Embryonic facial prominence (tissue), 1 donor: ENCODE data around the gene DSCAM.

ENCODE experiments used
- DNase-seq: peaks from one replicate; pipeline ENCODE4 v3.0.0-alpha.2; 2016; ENCODE audit errors: extremely low spot score

DSCAM gene

DNA sequence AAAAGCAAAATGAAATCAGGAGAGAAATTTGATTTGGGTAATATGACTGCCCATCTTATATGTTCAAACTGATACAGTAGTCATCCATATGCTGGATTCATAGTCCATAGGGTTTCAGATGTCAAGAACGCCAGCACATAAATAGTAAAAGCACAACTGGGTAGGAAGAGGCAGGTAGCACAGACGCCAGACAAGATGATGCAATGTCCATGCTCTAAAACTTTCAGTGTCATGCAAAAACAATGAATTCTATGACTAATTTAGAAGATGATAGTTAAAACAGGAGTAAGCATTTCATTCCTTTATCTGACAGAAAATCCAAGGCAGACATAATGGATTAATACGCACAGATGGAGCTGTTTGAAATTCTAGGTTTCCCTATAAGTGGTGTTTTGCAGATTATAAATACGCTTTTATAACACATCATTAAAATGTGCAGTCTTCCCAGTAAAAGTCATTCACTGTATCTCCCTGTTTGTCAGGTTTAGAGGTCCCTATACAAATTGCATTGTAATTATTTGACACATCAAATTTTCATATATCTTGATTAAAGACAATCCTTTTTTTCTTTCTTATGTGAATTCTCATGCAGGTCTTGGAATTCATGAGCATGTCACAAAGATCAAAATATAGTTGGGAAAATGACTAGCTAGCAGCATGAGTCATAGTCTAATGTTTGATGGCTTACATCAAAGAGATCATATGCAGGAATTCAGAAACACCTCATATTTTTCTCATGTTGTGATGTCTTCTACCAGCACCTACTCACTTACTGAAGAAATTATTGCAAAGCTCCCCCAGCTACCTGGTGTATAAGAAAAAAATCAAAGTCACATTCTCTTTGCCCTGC, 139.9 kb downstream of the DSCAM start:
- no peak for DNase-seq

DNA sequence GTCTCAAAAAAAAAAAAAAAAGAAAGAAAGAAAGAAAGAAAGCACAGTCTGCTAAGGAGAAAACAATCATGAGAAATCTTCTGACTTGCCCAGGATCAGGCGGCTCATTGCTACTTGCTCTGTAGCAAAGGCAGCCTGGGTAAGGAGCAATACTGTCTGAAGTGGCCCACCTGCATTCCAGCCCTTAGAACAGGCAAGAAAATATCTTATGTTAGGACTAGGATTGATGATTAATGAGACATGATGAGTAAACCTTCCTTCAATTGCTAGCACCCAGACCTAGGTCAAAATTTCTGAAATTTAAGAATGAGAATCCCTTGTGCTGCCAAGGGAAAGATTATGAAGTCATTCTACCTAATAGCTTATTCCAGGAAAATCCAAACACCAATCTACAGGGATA, 140.8 kb downstream of the DSCAM start:
- no peak for DNase-seq

- no peak for DNase-seq
Observed at GRCh38 chr21:40704141-40704540, 142.8 kb downstream of the DSCAM start.

DNA sequence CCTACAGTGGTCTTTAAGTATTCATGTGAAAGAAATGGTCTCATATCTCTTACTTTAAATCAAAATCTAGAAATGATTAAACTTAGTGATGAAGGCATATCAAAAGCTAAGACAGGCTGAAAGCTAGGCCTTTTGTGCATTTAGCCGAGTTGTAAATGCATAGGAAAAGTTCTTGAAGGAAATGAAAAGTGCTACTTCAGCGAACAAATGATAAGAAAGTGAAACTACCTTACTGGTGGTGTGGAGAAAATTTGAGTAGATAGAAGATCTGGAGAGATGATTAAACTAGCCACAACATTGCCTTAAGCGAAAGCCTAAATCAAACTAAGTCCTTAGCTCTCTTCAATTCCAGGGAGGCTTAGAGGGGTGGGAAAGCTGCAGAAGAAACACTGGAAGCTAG, 147.6 kb downstream of the DSCAM start:
- DNase-seq = no peak

DNA sequence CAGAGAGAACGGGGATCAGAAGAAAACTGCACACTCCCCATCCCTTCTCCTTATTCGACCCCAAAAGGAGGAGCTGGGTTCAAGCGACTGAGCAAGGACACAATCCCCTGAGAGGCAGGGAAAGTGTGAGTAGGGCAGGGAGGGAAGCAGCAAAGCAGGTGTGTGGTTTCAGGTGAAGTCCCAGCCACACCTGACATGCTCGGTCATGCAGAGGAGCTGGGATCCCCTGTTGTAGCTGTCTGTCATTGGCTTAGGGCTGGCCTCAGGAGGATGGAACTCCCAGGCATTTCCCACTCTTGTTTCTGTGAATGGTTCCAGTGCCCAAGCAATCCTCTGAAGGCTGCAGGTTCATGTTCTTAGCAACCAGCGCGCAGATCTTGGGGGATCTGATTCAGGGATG, 150.7 kb downstream of the DSCAM start:
- DNase-seq = no peak

DNA sequence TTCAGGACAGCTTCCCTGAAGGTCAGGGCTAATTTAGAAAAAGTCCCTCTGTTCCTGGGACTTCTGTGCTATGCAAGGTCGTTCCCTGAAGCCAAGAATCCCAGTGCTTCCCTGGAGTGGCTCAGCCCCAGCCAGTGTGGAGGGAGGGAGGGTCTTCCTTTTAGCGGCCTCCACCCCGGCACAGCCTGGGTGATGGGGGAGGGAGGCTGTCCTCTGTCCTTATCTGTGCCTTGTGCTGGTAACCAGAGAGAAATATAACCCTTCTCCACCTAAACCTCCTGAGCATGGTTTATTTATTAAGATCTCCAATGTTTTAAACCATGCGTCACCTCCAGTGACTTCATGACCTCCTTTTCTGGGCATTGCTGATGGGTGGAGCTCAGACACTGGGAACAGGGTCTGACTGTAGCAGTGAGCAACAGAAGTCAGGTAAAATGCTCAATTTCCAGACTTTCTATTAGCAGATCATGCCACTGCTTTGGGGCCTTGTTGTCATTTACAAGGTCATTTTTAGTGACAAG, 157.1 kb downstream of the DSCAM start:
- no peak for DNase-seq

GRCh38 chr21:40689217-40689616, 157.7 kb downstream of the DSCAM start:
- no peak for DNase-seq

- no peak for DNase-seq
Observed at GRCh38 chr21:40688106-40688864, 158.7 kb downstream of the DSCAM start.

- no peak for DNase-seq
Observed at GRCh38 chr21:40687625-40688024, 159.3 kb downstream of the DSCAM start.

DNA sequence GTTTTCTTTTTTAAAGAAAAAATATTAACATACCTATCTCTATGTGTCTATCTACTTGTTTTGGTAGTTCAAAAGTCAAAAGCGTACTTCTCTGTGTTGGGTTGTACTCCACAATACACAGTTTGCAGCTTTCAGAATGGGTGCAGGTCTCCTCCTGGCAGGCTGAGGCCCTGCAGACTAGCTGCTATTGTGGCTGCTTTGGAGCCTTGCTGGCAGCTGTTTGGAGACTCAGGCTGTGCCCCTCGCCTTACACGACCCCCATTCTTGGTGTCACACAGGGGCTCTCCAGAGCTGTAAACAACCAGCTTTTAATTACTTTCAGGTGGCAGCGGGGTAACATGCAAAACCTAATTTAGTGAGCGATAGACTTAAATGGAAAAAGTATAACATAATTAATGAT, 160.4 kb downstream of the DSCAM start:
- DNase-seq = no peak

- DNase-seq = no peak
Observed at GRCh38 chr21:40685141-40685540, 161.8 kb downstream of the DSCAM start.

GRCh38 chr21:40684726-40685125, 162.2 kb downstream of the DSCAM start:
- DNase-seq = no peak

GRCh38 chr21:40683349-40683748, 163.6 kb downstream of the DSCAM start:
- DNase-seq = no peak

GRCh38 chr21:40681164-40681859, 165.6 kb downstream of the DSCAM start:
- no peak for DNase-seq

DNA sequence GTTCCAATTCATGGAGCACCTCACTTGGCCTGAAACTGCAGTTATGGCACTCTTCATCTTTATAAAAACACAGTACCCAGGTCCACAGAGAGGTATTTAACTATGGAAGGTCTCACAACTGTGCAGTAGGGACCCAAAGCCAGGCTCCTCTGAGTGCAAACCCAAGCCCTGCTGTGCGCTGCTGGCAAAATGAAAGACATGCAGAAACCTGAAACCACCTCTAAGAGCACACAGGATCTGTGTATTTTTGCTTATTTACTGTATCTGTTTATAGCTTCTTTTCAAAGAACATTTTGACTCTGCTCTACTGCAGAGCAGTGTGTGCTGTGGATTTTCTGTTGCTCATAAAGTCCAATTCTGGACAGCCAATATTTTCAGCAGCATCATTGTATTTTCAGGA, 166.6 kb downstream of the DSCAM start:
- no peak for DNase-seq

DNA sequence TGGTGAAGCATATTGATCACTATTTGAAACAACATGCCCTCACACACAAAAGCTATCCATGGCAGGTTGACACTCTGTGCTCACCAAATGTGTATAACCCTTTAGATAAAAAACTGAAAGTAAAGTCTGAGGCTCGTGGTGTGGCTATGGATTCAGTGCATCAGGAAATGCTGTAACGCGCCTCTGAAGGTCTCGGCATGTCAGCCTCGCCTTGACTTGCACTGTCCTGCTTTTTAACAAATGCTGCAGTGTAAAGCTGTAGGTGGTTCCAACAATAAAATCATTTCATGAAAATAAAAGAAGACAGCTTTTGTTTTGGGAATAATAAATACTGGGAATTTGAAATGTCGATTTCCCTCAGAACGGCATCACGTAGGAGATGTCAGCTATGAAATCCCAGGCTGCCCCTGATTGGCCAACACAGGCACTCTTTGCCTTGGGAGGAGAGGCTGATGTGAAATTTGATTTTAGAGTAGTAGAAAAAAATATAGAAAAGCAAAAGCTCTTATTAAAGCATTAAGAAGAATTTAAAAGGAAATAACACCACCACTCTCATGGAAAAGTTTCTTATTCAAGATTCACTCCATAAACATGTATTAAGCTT, 168.2 kb downstream of the DSCAM start:
- no peak for DNase-seq

DNA sequence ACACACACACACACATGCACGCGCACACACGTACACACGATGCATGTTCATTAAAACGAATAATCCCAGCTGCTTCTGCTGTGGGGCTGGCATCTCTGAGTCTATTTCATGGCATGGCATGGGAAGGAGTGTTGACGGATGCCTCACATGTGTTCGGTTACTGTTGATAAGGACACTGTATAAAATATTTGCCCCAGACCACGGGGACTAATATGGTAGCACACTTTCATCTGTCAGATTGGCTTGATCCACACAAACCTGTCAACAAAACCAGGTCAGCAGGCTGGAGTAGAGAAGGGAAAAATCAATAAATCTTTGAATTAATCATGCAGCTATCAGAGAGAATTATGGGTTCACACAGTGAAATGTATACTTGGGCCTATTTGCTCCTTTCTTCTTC, 171.9 kb downstream of the DSCAM start:
- DNase-seq = no peak

DNA sequence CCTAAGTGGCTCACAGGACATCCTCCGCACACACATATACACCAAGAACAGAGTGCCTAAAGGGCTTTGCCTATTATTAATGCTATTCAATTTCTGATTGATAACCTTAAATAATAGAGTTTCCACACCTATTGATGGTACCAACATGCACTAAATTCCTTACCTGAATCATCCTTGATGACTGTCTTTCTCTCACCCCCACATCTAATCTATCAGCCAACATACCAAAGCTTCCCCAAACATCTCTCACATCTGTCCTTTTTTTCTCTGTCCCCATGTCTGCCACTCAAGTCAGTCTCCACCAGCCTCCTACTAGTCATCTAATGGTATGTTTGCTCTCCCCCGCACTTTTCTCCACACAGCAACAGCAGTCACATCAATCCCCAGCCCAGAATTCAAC, 174.4 kb downstream of the DSCAM start:
- no peak for DNase-seq

GRCh38 chr21:40671716-40672115, 175.2 kb downstream of the DSCAM start:
- no peak for DNase-seq

DNA sequence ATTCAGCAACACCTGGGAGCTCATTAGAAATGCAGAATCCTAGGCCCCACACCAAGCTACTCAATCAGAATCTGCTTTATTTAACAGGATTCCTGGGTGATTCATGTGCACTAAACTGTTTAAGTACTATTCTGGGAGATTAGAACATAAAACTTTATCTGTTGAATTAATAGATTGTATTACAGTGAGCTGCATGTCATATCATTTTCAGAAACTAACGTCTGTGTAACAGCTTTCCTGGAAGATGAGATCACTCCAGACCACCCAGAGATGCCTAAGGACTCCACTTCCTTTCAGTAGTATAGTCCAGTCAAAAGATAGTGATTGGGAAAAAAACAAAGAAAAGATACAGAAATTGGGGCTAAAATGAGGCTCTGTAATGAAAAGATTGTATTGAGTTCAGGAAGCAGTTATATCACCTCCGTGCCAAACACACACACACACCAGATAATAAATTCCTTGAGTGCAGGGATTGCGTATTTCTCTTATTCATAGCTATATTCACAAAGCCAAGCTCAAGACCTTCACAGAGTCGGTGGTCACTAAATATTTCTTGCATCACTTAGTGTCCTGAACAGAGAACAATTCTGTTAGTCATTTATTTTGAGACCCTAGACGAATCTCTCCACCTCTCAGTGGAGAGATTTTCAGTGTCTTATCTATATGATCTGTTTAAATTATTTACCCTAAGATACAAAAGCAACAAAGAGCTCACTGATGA, 178.2 kb downstream of the DSCAM start:
- no peak for DNase-seq

DNA sequence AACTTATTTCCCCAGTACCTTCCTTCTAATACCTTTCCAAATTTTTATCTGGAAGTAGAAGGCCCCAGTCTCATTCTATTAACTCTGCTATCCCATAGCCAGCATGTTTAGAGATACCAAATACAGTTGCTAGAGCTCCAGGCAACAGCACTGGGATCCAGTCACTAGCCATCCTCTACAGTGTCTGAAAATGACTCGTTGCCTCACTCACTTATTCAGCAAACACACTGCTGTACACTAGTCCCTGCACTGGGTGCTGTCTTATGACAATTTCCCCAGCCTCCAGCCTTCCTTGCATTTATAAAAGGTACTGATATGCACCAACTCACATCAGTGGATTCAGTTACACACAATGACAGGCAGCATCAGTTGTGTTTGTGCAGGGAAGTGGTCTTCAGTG, 179.0 kb downstream of the DSCAM start:
- no peak for DNase-seq
